GM12878 (cell line): ENCODE measurements around the gene NLRC5.

Experiments
- CTCF ChIP-seq, 3 experiments: IDR thresholded peaks in 2 of 3; conservative IDR thresholded peaks in 1 of 3; 2 replicates each; pipeline ENCODE4 v1.5.1; 2011; ENCODE audit warnings: low read depth in 3 of 3, low read length in 3 of 3, mild to moderate bottlenecking in 3 of 3, control low read depth in 2 of 3, moderate library complexity in 2 of 3, inconsistent platforms in 1 of 3, mixed read lengths in 1 of 3; ENCODE audit not compliant: control insufficient read depth in 2 of 3, insufficient read depth in 1 of 3; ENCODE audit errors: extremely low read depth in 1 of 3
- EZH2 ChIP-seq: IDR thresholded peaks from 2 replicates; pipeline ENCODE4 v1.6.1; 2012; ENCODE audit warnings: low read depth, mild to moderate bottlenecking, control low read depth, inconsistent platforms, low read length, borderline replicate concordance; ENCODE audit not compliant: control insufficient read depth
- IRF3 ChIP-seq: fragments of 450-650 bp; IDR thresholded peaks from 2 replicates; pipeline ENCODE4 v1.6.1; 2014; ENCODE audit warnings: mild to moderate bottlenecking
- NRF1 ChIP-seq: conservative IDR thresholded peaks from 2 replicates; pipeline ENCODE4 v1.6.1; 2011; ENCODE audit warnings: mild to moderate bottlenecking, low read depth, low read length, improper control_type of control experiment
- PBX3 ChIP-seq: IDR thresholded peaks from 2 replicates; pipeline ENCODE4 v1.6.1; 2011; ENCODE audit warnings: mild to moderate bottlenecking, low read depth, low read length, moderate library complexity; ENCODE audit not compliant: insufficient replicate concordance
- POLR2A ChIP-seq: IDR thresholded peaks from 2 replicates; pipeline ENCODE4 v1.6.1; 2011; ENCODE audit warnings: low read depth, mild to moderate bottlenecking, low read length
- RAD21 ChIP-seq: IDR thresholded peaks from 2 replicates; pipeline ENCODE4 v1.6.1; 2011; ENCODE audit warnings: mild to moderate bottlenecking, low read depth, low read length, moderate library complexity; ENCODE audit not compliant: insufficient read depth
- SIX5 ChIP-seq: IDR thresholded peaks from 2 replicates; pipeline ENCODE4 v1.6.1; 2011; ENCODE audit warnings: mild to moderate bottlenecking, low read depth, low read length, moderate library complexity; ENCODE audit not compliant: severe bottlenecking
- TF ChIP-seq, protein P1 (sequence below): IDR thresholded peaks from 2 replicates; pipeline ENCODE4 v1.6.1; 2012; ENCODE audit warnings: low read length, inconsistent platforms
- TF ChIP-seq, protein P2 (sequence below): fragments of 150-350 bp; IDR thresholded peaks from 2 replicates; pipeline ENCODE4 v1.6.1; 2014; ENCODE audit warnings: mild to moderate bottlenecking, low read depth, low read length

DNA sequence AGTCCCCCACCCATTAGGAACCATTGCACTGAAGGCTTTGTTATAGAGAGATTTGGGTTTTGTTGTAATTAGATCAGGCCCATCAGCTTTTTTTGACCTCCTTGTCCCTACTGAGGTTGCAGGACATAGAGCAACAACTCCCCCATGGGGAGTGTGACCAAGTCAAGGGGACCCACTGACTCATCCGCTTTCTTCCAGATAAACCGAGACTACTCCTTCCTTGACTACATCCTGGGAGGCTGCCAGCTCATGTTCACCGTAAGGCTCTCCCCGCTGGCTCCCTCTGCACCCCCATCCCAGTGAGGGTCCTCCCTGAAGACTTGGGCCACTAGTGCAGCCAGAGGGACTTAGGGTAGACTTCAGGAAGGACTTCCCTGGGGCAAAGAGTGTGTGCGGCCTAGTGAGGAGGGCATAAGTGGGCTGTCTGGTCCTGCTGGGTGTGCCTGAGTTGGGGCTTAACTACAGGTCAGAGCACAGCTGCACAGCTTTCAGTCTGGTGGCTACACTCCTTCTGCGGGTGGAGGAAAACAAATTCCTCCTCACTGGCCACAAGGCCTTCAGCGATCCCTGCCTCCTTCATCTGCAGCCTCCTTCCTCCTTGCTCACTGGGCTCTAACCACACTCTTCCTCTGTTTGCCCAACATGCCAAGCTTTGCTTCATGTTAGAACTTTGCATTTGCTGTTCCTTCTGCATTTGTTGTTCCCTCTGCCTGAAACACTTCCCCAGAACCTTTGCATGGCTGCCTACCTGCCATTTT, 134.0 kb downstream of the NLRC5 start:
- TF ChIP-seq, protein P1, sequence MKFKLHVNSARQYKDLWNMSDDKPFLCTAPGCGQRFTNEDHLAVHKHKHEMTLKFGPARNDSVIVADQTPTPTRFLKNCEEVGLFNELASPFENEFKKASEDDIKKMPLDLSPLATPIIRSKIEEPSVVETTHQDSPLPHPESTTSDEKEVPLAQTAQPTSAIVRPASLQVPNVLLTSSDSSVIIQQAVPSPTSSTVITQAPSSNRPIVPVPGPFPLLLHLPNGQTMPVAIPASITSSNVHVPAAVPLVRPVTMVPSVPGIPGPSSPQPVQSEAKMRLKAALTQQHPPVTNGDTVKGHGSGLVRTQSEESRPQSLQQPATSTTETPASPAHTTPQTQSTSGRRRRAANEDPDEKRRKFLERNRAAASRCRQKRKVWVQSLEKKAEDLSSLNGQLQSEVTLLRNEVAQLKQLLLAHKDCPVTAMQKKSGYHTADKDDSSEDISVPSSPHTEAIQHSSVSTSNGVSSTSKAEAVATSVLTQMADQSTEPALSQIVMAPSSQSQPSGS, result no peak
- TF ChIP-seq RAD21, result no peak
- no peak for TF ChIP-seq CTCF (IDR thresholded peaks at IDR 0.05 in 2 of 3, conservative IDR thresholded peaks at IDR 0.05 in 1 of 3; ENCODE audit: control insufficient read depth in 2 of 3, extremely low read depth in 1 of 3, insufficient read depth in 1 of 3, low read depth in 3 of 3, low read length in 3 of 3)
- no peak for TF ChIP-seq NRF1
- no peak for TF ChIP-seq SIX5
- TF ChIP-seq, protein P2, sequence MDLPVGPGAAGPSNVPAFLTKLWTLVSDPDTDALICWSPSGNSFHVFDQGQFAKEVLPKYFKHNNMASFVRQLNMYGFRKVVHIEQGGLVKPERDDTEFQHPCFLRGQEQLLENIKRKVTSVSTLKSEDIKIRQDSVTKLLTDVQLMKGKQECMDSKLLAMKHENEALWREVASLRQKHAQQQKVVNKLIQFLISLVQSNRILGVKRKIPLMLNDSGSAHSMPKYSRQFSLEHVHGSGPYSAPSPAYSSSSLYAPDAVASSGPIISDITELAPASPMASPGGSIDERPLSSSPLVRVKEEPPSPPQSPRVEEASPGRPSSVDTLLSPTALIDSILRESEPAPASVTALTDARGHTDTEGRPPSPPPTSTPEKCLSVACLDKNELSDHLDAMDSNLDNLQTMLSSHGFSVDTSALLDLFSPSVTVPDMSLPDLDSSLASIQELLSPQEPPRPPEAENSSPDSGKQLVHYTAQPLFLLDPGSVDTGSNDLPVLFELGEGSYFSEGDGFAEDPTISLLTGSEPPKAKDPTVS, result no peak
- TF ChIP-seq EZH2, result no peak
- TF ChIP-seq PBX3, result no peak
- TF ChIP-seq POLR2A, result no peak
- TF ChIP-seq IRF3, result no peak
